ENCODE results near the gene PDE11A. TPM values are rescaled to one million over a fixed set of nuclear protein-coding genes. Genes with fewer than 3 reads are reported as not detected.

PDE11A gene
- total RNA-seq, 1 experiment from 2014 or later = 0.13 TPM

- no peaks in the 10 kb centered on the region for H3K23me2 ChIP-seq (ENCODE audit: insufficient read length, low read depth, low read length, poor library complexity, severe bottlenecking)
- H2BK15ac ChIP-seq (ENCODE audit: low read depth, low read length) = no peak overlapping the region
- H3K14ac ChIP-seq (ENCODE audit: insufficient read depth, low read length) = no peak overlapping the region
- no peak overlapping the region for H3K27ac ChIP-seq (ENCODE audit: insufficient read length, low read depth, low read length)
- H2BK12ac ChIP-seq (ENCODE audit: insufficient read length, low read depth, low read length) = no peak overlapping the region
- H3K9me3 ChIP-seq (ENCODE audit: control insufficient read depth, low read depth, low read length) = no peaks in the 10 kb centered on the region
- H3K79me1 ChIP-seq (ENCODE audit: insufficient read depth, low read depth, low read length, poor library complexity, severe bottlenecking) = no peaks in the 10 kb centered on the region
- no peak overlapping the region for H2BK20ac ChIP-seq (ENCODE audit: low read depth, low read length, poor library complexity, severe bottlenecking)
- H3K79me2 ChIP-seq (ENCODE audit: insufficient read depth, low read length) = no peaks in the 10 kb centered on the region
- Mint-ChIP-seq H3K27me3 (ENCODE audit: low read depth) (peaks cover 23% of the 10 kb centered on the region), H3K27ac (no peak overlapping the region), H3K36me3 (ENCODE audit: insufficient read depth in 1 of 3, low read depth in 3 of 3) (no peaks in the 10 kb centered on the region), H3K4me3 (no peak overlapping the region), H3K9me3 (no peaks in the 10 kb centered on the region), H3K4me1 (peaks cover 4 to 8% of the 10 kb centered on the region in 2 experiments; a peak in 2 of 4 replicates)
- H3K18ac ChIP-seq (ENCODE audit: insufficient read length, low read depth, low read length) = no peak overlapping the region
- no peaks in the 10 kb centered on the region; the same call in 1 of the 2 replicates for H3K4me1 ChIP-seq (ENCODE audit: insufficient read depth, low read length)
- H3K4me2 ChIP-seq (ENCODE audit: insufficient read depth, insufficient read length, low read length) = no peak overlapping the region
- TF ChIP-seq CTCF (conservative IDR thresholded peaks at IDR 0.05) = no peak
- H3K23ac ChIP-seq (ENCODE audit: insufficient read length, low read depth, low read length) = no peak overlapping the region
- H2BK5ac ChIP-seq (ENCODE audit: insufficient read length, low read length) = no peak overlapping the region
- no peak overlapping the region for H2AK5ac ChIP-seq (ENCODE audit: insufficient read length, low read length)
- no peak for DNase-seq
- H3K4ac ChIP-seq (ENCODE audit: low read depth, low read length) = no peak overlapping the region
- no peak overlapping the region for H4K5ac ChIP-seq (ENCODE audit: insufficient read length, low read depth, low read length)
- H2AFZ ChIP-seq (ENCODE audit: low read length) = no peak overlapping the region
- no peak overlapping the region for H3K56ac ChIP-seq (ENCODE audit: insufficient read length, low read depth, low read length)
- no peak overlapping the region for H2BK120ac ChIP-seq (ENCODE audit: low read depth, low read length, poor library complexity, severe bottlenecking)
- no peak overlapping the region for H3K9ac ChIP-seq (ENCODE audit: extremely low read depth, insufficient read length, low read length)
- H4K91ac ChIP-seq (ENCODE audit: insufficient read length, low read depth, low read length) = no peak overlapping the region
- no peaks in the 10 kb centered on the region for H4K20me1 ChIP-seq (ENCODE audit: control insufficient read depth, insufficient read depth, insufficient read length)
- no CpG with 5 or more reads among the region's 2 CpGs for WGBS (ENCODE audit: extremely low coverage, insufficient read length, low lambda C conversion rate)
- no peaks in the 10 kb centered on the region for H3K27me3 ChIP-seq (ENCODE audit: insufficient read depth, low read length)
- no peak overlapping the region for H3T11ph ChIP-seq (ENCODE audit: low read length)
- H4K8ac ChIP-seq (replicated peaks; ENCODE audit: insufficient read length, low read depth, low read length) = no peak overlapping the region
These were observed 361.7 kb downstream of the PDE11A start for GRCh38 chr2:177710889-177711288.
